Transverse colon (tissue), 4 donors: Measurements from ENCODE around the gene CUTC.

ENCODE experiments used
- CTCF ChIP-seq, 5 experiments: fragments of 200-600 bp in 3 of 5; fragments of 450-650 bp in 2 of 5; sonication (generic) in 3 of 5; IDR thresholded peaks; 1 replicate in 2 of 5; 2 replicates in 3 of 5; pipeline ENCODE4 v1.5.1; 2016 to 2017; ENCODE audit warnings: antibody characterized with exemption in 5 of 5, inconsistent platforms in 3 of 5, mild to moderate bottlenecking in 2 of 5, moderate library complexity in 1 of 5
- EP300 ChIP-seq: sonication (generic); formaldehyde crosslinking; IDR thresholded peaks from one replicate; pipeline ENCODE4 v1.6.1; 2017; ENCODE audit warnings: antibody characterized with exemption, low read depth
- POLR2A ChIP-seq: fragments of 450-650 bp; IDR thresholded peaks from one replicate; pipeline ENCODE4 v1.6.1; 2016; ENCODE audit warnings: antibody characterized with exemption, mild to moderate bottlenecking, moderate library complexity
- POLR2AphosphoS5 ChIP-seq, 3 donors: sonication (generic); formaldehyde crosslinking; IDR thresholded peaks; one replicate each; pipeline ENCODE4 v1.6.1; 2016; ENCODE audit warnings: antibody characterized with exemption in 3 of 3

DNA sequence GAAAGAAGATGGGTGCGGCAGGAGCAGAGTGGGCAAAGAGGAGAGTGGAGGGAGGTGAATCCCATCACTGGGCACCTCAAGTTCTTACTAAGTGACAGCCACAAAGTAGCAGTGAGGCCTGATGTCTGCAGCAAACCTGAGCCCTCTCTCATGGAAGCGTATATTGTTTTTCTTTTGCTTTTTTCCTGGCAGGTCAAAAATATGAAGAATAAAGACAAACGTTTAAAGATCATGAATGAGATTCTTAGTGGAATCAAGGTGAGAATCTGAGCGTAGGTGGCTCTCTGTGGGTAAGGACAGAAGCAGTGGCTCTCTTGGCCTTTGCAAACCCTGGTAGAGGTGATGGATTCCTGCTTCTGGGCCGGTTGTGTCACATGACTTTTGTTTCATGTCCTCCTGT is 73.2 kb downstream of the CUTC start:
- no peak for TF ChIP-seq CTCF (IDR thresholded peaks at IDR 0.05)
- TF ChIP-seq POLR2A = no peak
- no peak for TF ChIP-seq POLR2AphosphoS5 (IDR thresholded peaks at IDR 0.05)
- TF ChIP-seq EP300 = no peak
